GM19463 (cell line): ENCODE measurements around the gene PMEPA1.

Experiments used
- ATAC-seq: cut with Tn5 transposase; IDR thresholded peaks from one replicate; pipeline ENCODE4 v1.9.1; 2021; ENCODE audit warnings: mild to moderate bottlenecking, moderate library complexity; ENCODE audit not compliant: unreplicated experiment

Gene PMEPA1

DNA sequence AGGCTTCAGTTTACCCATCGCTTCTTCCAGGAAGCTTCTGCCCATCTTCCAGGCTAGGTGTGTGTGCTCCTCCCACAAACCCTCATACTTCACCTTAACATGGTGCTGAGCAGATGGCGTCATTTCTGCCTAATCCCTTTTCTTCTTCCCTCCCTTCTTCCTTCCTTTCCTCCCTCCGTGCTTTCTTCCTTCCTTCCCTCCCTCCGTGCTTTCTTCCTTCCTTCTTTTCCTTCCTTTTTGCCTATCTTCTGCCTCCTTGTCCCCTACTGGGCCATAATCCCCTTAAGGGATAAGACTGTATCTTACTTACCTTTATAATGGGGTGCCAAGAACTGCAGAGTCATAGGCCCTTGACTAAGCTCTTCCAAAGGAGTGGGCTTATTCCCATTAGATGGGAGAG, 27.5 kb upstream of the PMEPA1 start:
- ATAC-seq, result no peak

DNA sequence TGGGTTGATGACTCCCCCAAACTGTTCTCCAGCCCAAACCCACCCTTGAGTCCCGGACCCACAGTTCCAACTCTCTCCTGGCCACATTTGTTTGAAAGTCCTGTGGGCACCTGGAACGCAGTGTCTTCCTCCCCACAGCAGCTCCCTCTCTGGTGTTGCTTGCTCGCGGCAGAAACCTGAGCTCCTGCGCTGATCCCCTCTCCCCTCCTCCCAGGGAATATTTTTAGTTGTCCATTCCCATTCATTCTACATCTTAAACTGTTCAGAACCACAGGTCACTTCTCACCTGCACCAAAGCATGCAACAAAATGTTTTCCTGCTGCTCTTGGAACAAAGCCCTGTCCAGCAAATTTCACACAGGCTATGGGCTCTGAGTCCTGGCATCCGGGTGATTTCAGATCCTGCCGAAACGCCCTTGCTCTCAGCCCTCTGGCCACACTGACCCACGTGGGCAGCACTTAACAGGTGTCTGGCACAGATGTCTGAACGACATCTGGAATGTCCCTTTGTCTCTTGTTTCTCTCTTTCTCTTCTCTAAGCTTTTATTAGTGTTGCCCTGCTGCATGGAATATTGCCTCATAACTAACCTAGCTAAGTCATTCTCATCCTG, 27.0 kb upstream of the PMEPA1 start:
- ATAC-seq, result no peak

DNA sequence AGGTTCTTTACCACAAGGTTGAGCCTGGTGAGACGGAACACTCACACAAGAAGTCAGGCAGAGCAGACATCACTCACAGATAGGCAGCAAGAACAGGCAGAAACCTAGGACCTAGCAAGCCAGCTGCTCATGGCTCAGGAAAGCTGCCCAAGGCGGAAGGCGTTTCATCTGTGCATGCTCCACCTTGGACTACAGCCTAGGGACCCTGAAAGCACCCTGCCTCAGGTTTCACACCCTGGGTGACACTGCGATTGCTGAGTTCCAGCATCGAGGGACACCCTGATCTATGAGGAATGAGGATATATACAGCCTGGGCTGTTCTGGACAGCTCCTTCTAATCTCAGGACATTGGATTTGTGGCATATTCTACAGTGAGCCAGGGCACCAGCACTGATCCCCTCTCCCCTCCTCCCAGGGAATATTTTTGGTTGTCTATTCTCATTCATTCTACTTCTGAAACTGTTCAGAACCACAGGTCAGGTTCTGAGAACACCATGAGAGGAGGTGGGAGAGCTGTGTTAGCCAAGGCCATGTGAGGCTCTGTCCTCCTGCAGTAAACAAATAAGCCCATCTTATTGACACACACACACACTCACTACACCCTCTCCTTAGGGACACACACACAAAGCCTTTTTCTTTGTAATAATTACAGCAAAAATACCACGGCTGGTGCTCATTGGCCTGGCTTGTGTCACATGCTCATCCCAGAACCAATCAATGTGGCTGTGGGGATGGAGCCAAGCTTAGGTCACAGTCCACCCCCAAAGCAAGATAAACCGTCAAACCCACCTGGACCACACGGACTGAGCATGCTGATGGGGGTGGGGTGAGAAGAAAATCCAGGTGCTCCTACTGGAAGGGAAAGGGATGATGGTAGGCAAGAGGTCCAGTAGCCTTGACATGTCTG, 26.3 kb upstream of the PMEPA1 start:
- no peak for ATAC-seq

DNA sequence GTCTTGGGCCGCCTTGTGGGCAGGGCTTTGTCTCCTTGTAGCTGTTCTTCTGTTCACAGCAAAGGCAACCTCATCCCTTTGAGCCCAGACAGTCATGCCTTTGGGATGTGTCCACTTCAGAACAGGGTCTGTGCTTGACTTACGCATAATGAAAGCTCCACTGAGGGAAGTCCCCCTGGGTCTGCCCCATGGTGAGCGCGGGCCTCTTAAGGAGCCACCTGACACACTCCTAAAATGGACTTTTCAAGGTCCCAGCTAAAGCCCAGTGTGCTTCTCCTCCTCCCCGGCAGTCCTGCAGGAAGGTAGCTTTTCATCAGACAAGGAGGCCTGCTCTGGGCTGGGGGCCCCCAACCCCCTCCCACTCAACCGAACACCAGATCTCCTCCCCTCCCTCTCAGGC, 24.9 kb upstream of the PMEPA1 start:
- no peak for ATAC-seq

DNA sequence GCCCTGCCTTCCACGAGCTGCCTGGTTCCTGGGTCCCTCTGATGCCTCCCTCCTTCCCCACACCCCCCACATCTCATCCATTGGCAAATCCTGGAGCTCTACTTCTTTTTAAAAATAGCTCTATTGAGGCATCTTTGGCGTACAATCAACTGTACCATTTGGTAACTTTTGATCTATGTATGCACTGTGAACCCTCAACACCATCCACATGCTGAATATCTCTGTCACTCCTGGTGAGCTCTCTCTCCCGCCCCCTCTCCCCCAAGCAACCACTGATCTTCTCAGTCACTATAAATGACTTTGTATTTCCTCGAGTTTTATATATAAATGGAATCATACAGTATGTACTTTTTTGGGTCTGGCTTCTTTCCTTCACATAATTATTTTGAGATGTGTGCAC, 22.4 kb upstream of the PMEPA1 start:
- no peak for ATAC-seq

DNA sequence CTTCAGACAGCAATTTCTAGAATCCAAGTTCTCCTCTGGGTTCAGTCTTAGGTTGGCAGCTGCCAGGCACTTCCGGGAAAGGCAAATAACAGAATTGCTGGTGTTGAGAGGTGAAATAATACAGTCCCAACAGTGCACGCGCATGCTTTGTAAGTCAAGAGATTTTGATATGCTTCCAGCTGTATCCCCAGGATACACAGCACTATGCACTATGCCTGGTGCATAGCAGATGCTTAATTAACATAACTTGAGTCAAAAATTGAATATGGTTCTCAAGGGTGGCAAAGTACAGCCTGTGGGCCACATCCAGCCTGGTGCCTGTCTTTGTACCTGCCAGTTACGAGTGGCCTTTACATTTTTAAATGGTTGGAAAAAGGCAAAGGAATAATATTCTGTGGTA, 18.9 kb upstream of the PMEPA1 start:
- no peak for ATAC-seq

DNA sequence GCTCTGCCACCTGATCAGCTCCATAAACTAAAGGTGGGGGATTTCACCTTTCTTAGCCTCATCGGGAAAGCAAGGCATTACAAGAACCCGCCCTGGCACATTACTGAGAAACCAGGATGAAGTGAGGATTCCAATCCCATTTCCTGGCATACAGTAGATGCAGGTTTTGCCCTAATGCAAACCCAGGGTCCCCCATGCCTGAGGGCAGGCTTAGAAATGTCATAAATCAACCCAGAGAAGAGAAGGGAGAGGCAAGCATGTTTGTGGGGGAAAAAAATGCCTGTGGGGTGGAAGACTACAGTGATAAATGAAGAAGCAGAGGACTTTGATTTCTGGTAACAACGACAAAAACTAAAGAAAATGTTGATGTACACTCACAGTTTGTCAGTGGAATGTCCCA, 18.0 kb upstream of the PMEPA1 start:
- no peak for ATAC-seq

DNA sequence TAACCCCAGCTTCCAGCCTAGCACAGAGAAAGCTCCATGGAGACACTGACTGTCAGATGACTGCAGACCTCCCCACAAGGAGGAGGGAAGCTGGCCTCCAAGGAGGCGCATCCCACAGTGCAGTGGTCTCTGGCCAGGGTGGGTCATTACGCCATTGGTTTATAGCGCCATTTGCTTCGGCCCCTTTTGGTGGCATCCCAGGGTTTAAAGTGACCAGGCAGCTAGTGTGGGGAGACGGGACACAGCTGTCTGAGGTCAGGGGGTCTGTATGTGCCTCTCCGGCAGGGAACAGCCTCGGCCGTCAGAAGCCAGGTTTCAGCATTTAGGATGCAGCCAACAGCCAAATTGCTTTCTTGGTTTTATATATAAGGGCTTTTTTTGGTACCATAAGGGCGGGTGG, 15.8 kb upstream of the PMEPA1 start:
- no peak for ATAC-seq

DNA sequence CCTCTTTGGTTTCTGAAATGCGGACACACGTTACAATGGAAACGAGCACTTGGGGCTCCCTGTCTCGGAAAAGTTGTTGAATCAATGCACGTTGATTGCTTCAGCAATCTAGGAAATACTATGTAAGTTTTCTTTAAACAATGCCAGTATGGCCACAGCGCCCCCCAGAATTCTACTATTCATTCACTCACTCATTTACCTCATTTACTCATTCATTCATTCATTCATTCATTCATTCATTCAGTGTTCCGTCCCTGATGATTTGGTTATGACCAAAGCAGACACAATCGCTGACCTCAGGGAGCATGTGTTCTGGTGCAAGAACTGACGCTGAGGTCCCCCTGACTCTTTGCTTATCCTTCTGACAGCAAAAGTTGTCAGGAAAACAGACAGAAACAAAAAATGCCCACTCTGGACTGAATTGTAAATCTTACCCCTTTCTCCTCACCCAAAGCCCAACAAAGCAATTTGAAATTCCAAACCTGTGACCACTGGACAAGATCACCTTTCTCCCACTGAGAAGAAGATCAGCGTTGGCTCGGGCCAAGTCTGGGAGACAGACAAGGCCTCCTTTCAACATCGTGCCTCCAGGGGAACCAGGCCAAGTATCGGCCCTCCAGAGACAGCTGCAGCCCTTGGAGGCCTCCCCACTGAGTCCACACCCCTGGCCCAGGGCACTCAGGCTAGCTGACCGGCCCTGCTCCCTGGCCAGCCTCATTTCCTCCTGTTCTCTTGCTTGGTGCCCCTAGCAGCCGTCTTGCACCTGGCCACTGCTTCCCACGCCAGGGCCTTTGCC, 15.0 kb upstream of the PMEPA1 start:
- ATAC-seq, result no peak

DNA sequence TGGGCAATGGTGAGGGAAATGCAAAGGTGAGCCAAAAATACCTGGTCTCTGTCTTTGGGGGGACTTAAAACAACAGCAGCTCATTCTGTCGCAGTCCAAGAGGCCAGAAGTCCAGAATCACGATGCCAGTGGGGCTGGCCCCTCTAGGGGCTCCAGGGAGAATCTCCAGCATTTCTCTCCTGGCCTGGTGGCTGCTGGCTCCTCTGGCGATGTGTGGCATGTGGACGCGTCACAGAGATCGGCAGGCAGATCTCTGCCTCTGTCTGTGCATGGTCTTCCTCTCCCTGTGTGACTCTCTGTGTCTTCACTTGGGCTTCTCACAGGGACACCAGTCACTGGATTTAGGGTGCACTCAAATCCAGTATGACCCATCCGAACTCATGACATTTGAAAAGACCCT, 14.0 kb upstream of the PMEPA1 start:
- no peak for ATAC-seq

DNA sequence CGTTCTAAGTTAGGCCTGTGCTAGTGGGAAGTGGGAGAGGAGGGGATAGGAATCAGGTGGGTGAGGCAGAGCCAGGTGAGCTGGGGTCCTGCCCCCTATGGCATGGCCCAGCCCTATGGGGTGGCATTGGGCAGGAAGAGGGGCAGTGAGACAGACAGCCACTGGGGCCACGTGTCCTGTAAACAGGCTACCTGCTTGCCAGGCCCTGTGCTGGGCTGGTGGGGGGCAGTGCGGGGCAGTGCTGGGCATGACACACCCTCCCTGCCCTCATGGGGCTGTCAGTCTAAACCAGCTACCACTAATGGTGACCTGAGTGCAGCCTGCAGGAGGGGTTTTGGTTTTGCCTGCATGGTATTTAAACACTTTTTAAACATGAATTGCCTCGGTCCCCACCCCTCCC, 10.1 kb upstream of the PMEPA1 start:
- ATAC-seq, result no peak

DNA sequence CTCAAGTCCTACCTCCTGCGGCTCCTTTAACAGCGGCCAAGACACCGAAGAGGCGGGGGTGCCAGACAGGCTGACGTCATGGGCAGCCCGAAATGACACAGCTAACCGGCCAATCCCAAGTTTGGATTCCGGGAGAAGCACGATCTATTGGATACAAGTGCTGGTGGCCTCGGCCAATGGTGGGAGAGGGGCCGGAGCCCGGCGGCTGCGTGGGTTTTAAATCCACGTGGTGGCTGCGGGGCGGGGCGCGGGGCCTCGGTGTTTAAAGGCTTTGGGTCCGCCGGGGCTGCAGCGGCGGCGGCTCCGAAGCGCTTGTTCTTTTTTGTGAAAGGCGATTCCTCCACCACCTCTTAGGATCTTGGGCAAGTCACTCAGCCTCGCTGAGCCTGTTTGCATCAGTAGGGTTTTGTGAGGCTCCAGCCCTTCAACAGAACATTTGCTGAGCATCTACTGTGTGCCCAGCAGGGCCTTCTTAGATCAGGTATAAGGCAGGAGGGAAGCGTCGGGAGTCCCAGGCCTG, 8.7 kb upstream of the PMEPA1 start:
- peak; percentile 96 for ATAC-seq

DNA sequence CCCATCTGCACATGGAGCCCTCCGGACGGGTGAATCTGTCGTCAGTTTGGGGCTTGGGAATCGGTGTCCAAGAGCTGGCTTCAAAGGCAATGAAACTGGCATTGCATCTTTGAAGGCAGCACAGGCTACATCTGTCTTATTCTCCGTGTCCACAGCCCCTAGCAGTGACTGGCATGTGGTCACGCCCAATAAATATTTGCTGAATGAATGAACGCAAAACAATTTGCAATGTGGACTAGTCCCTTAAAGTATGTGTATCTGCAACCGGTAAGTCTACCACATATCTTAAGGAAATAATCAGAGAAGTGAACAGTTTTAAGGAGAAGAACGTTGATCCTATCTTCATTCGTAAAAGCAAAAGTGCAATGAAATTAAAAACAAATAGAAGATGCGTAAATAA, 8.0 kb upstream of the PMEPA1 start:
- no peak for ATAC-seq

DNA sequence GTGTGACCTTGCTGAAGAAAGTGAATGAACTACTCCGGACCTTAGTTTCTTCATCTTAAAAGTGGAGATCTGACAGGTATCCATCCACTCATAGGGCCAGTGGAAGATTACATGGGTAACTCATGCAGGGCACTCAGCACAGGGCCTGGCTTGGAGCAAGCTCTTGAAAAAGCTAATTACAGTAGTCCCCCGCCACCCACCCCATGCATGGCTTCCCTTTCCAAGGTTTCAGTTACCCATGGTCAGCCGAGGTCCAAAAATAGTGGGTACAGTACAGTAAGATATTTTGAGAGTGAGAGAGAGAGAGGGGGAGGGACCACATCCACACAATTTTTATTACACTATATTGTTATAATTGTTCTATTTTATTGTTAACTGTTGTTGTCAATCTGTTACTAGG, 7.1 kb upstream of the PMEPA1 start:
- ATAC-seq, result no peak

DNA sequence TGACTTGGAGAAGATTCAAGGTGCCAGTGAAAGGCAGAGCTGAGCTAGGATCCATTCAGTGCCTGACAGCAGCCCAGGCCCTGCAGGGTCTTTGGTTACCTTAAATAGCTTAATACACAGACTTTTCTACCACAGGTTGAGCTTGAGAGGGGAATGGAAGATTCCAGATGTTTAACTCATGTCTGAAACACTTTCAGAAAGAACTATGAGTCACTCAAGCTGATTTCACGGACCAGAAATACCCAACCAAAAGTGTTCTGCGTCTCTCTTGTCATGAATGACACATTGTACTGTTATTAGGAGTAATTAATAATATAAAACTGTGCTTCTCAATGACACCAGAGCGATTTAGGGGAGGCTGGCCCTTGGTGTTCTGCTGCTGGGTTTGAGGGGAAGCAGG, 6.4 kb upstream of the PMEPA1 start:
- ATAC-seq, result no peak

DNA sequence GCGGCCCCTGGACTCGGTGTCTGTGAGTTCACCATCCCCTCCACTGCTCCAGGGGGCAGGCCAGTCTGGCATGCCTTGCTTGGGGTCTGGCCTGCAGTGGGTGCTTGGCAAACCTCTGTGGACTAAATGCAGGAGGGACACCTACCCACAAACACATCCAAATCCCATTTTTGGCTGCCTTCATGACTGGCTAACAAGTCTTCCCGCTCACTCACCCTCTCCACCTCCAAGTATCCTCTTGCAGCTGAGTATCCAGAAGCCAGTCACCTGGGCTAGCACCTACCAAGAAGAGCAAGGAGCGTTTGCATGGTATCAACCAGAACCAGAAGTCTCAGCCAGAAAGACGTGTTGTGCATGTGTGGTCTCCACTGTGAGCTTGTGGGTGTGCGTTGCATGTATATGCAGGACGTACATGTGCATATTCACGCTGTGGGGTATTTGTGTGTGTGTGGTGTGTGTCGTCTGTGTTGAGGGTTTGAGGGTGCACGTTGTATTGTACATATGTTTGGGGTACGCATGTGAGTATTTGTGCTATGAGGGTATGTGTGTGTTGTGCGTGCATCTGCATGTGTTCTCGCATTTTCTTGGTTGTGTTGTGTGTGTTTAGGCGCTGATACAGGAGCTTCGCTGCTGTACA, 5.6 kb upstream of the PMEPA1 start:
- no peak for ATAC-seq

DNA sequence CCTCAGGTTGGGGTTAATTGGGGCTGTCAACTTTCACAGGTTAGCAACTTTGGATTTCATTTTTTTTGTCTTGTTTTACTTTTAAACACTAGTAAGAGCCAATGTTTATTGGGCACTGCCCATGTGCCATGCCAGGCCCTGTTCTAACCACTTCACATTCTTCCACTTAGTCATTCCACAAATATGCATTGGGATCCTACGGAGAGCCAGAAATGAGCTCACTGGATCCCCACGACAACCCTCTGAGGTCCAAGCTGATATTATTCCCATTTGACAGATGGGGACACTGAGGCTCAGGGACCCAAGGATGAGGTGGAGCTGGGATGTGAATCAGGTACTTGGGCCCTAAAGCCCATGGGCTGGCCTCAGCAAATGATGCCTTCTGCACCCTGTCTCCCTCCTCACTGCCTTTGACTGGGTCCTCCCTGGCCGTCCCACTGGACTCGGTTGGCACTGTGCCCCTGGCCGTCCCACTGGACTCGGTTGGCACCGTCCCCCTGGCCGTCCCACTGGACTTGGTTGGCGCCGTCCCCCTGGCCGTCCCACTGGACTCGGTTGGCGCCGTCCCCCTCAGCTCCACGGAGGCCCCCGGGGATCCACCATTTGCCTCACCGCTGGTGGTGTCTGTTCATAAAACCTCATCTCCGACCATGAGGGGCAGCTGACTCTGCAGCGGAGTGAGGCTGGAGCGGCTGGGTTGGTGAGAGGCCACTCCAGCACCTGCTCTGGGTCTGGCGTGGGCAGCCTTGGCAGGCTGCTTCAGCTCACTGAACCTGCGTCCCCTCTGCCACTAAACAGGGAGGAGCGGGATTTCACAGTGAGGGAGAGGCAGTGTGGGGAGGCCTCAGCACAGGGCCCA, 4.8 kb upstream of the PMEPA1 start:
- ATAC-seq, result no peak

DNA sequence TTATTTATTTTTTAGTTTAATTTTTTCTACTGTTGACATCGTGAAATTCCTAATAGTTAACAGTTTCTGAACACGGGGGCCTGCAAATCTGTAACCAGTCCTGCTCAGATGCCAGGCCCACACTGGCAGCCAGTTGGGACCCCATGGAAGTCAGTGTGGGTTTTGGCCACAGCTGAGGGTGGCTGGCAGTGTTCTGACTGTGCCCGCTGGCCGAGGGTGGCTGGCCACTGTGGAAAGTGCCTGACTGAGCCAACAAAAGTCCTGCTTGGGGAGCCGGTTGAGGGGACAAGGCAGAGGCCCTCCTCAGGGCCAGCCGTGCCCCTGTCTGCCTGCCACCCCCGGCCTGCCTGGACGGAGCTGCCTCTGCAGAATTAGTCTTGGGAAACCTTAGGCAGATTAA, 4.1 kb upstream of the PMEPA1 start:
- no peak for ATAC-seq

DNA sequence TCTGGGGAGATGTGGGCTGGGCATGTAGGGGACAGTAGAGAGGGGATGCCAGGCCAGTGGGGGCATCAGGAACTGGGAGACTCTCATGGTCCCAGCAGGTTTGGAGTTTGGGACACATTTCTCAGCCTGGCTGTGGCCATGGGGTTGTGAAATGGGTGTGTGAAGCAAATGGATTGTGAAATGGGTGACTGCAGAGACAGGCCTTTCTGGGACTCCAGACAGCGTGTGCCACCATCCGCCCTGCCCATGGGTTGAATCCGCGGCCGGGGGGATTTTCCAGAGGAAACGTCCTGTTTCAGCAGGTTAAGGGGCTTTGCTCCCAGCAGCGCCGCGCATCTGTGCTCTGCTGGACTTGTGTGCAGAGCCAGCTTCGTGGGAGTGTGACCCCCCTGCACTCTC, 3.7 kb upstream of the PMEPA1 start:
- ATAC-seq, result no peak

DNA sequence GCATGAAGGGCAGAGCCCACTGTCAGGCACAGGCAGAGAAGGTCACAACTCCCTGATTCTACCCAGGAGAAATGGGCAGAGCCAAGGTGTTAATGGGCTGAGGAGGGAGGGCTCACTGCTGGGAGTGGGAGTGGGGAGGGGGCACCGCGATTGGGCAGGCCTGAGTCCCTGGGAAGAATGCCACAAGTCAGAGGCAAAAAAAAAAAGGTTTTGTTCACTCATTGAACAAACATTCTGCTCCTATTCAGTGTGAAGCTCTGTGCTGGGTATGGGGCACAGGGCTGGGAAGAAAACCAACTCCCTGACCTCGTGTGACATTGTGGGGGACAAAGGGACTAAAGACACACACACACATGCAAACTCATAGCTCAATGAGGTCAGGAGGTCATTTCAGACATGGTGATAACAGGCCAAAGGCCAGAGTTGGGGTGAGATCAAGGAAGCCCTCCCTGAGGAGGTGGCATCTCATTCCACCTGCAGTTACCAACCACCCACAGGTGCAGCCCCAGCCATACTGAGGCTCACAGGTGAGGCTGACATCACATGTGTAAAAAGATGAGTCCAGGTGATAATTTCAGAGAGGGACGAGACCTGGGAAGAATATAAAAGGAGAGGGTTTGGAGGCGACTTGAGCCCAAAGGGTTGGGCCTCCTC, 3.2 kb upstream of the PMEPA1 start:
- ATAC-seq, result no peak
